Measurements from ENCODE around the gene MGAT4B. TPM values are rescaled to one million over a fixed set of nuclear protein-coding genes. Genes with fewer than 3 reads are reported as not detected.

MGAT4B gene
- total RNA-seq, 1 donor from 2014 or later, result 207 TPM

GRCh38 chr5:179797741-179798140 lies 8.9 kb downstream of the MGAT4B start:
- DNase-seq (ENCODE audit: low spot score in 2 of 2), result no peak
- Histone ChIP-seq H3K4me1 (peaks cover 12 to 29% of the 10 kb centered on the region in 2 donors), H3K36me3 (peaks cover 34 to 43% of the 10 kb centered on the region in 2 donors), H3K27me3 (no peaks in the 10 kb centered on the region), H3K9me3 (no peaks in the 10 kb centered on the region), H3K4me3 (no peak overlapping the region), H3K27ac (no peak overlapping the region)
- intact Hi-C loops (cut with DNase I), result loop anchor here (5.0 kb wide), 1 partner anchor 120 kb away; no protein-coding TSS in a partner anchor
- TF ChIP-seq, protein P1, sequence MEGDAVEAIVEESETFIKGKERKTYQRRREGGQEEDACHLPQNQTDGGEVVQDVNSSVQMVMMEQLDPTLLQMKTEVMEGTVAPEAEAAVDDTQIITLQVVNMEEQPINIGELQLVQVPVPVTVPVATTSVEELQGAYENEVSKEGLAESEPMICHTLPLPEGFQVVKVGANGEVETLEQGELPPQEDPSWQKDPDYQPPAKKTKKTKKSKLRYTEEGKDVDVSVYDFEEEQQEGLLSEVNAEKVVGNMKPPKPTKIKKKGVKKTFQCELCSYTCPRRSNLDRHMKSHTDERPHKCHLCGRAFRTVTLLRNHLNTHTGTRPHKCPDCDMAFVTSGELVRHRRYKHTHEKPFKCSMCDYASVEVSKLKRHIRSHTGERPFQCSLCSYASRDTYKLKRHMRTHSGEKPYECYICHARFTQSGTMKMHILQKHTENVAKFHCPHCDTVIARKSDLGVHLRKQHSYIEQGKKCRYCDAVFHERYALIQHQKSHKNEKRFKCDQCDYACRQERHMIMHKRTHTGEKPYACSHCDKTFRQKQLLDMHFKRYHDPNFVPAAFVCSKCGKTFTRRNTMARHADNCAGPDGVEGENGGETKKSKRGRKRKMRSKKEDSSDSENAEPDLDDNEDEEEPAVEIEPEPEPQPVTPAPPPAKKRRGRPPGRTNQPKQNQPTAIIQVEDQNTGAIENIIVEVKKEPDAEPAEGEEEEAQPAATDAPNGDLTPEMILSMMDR (IDR thresholded peaks at IDR 0.05), result no peak

- Histone ChIP-seq H3K27ac (peak overlapping the region; percentile 75 to 79), H3K9me3 (no peaks in the 10 kb centered on the region), H3K4me1 (peaks cover 12 to 29% of the 10 kb centered on the region in 2 donors), H3K36me3 (peaks cover 34 to 43% of the 10 kb centered on the region in 2 donors), H3K4me3 (peak overlapping the region; percentile 68 to 75), H3K27me3 (no peaks in the 10 kb centered on the region)
- intact Hi-C loops (cut with DNase I), result loop anchor here (1.0 to 5.0 kb wide), 3 partner anchors 34 to 120 kb away; no protein-coding TSS in a partner anchor
- TF ChIP-seq, protein P1 (IDR thresholded peaks at IDR 0.05), result no peak
- no peak for DNase-seq (ENCODE audit: low spot score in 2 of 2)
These were observed 9.6 kb downstream of the MGAT4B start for GRCh38 chr5:179796877-179797608.

DNA sequence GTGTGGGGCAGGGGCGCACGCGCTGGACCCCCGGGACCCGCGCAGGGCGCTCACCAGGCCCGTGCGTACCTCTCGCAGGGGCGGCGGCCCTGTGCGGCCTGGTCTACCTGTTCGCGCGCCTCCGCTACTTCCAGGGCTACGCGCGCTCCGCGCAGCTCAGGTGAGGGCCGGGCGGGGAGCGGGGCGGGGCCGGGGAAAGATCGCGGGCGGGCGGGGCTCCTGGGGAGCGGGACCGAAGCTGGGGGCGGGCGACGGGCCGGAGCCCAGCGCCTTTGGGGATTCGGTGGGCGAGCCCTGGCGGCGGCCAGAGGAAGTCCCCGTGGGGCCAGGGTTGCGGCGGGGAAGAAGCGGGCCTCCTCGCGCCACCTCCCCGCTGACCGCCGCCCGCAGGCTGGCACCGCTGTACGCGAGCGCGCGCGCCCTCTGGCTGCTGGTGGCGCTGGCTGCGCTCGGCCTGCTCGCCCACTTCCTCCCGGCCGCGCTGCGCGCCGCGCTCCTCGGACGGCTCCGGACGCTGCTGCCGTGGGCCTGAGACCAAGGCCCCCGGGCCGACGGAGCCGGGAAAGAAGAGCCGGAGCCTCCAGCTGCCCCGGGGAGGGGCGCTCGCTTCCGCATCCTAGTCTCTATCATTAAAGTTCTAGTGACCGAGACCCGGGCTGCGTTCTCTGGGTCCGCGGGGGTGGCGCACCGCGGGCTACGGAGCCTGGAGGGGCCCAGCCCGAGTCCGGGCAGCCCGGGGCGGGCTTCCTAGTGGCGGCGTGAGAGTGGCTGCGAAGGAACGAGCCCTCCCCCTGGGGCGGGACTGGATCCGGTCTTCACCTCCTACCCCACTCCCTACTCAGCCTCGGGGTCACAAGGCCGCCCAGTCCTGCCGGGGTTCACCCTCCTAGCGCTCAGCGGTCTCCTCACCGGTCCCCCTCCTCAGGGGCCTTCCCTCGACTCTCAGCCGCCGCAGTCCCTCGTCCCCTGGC lies 10.5 kb downstream of the MGAT4B start:
- Histone ChIP-seq H3K4me1 (peaks cover 12 to 29% of the 10 kb centered on the region in 2 donors), H3K27ac (peak overlapping the region; percentile 75 to 79), H3K4me3 (peak overlapping the region; percentile 68 to 75), H3K27me3 (no peaks in the 10 kb centered on the region), H3K9me3 (no peaks in the 10 kb centered on the region), H3K36me3 (peaks cover 32 to 40% of the 10 kb centered on the region in 2 donors)
- DNase-seq (ENCODE audit: low spot score in 2 of 2), result peak in 1 of 2 donors; percentile 89
- TF ChIP-seq, protein P1 (IDR thresholded peaks at IDR 0.05), result peak; percentile 25 to 90 (median 71)
- intact Hi-C loops (cut with DNase I), result loop anchor here (1.0 to 5.0 kb wide), 3 partner anchors 33 to 119 kb away; no protein-coding TSS in a partner anchor

GRCh38 chr5:179795049-179795862 lies 11.4 kb downstream of the MGAT4B start:
- Histone ChIP-seq H3K4me1 (peaks cover 12 to 29% of the 10 kb centered on the region in 2 donors), H3K27ac (peak overlapping the region; percentile 75 to 79), H3K9me3 (no peaks in the 10 kb centered on the region), H3K4me3 (peak overlapping the region; percentile 68 to 75), H3K36me3 (peaks cover 25 to 31% of the 10 kb centered on the region in 2 donors), H3K27me3 (no peaks in the 10 kb centered on the region)
- no peak for DNase-seq (ENCODE audit: low spot score in 2 of 2)
- TF ChIP-seq, protein P1 (IDR thresholded peaks at IDR 0.05), result no peak
- intact Hi-C loops (cut with DNase I), result loop anchor here (5.0 kb wide), 1 partner anchor 118 kb away; no protein-coding TSS in a partner anchor

DNA sequence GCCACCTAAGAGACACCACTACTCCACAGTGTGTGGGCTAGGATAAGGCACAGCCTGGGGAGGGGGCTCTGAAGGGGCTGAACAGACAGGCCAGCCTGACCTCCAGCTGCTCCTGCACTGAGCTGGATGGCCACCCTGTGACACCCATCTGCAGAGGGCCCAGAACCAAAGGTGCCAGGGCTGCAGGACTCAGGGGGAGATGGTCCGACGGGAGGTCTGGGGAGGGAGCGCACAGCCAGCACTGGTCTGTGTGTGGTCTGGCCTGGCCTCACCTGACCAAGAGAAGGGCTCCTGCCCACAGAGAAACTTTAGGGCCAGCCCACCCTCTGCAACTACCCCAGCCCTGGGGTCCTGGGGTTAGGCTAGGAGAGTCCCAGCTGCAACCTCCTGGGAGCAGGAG lies 12.1 kb downstream of the MGAT4B start:
- Histone ChIP-seq H3K27ac (peak overlapping the region; percentile 75 to 76), H3K4me1 (peaks cover 12 to 29% of the 10 kb centered on the region in 2 donors), H3K4me3 (peak overlapping the region in 1 of 2 donors; percentile 75), H3K27me3 (no peaks in the 10 kb centered on the region), H3K9me3 (no peaks in the 10 kb centered on the region), H3K36me3 (peaks cover 18 to 25% of the 10 kb centered on the region in 2 donors)
- no peak for DNase-seq (ENCODE audit: low spot score in 2 of 2)
- TF ChIP-seq, protein P1 (IDR thresholded peaks at IDR 0.05), result no peak
- intact Hi-C loops (cut with DNase I), result no loop called here
